ENCODE measurements around the gene TMC4.

DNA sequence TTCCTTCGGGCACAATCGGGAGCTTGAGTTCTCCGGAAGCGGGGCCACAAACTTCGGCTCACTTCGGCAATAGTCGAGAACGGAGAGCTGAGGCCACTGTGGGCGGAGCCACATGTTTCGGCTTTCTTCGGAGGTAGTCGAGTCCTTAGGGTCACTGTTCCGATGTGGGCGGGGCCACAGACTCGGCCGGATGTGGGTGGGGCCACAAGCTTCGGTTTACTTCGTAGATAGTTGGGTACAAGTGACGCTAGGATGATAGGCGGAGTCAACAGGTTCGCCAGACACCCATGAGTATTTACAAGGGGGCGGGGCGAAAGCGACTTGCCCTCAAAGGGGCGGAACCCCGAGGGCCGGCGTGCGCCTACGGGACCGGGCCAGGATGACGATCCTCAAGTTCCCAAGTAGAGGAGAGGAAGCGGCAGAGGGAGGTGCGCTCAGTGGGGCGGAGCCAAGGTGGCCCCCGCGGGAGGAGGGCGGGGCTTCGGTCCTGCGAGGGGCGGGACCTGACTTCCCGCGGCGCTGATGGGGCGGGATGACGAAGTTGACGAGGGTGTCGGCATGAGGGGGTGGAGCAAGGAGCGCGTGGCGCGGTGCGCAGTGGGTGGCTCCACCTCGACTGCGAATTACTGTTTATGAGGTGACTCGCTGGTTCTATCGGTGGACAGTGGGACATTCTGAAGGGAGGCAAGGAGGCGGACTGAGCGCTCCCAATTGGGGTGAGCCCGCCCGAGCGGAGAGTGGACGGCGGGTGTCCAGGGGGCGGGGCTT, 17.0 kb upstream of the TMC4 start:
- TF ChIP-seq SMC3 (conservative IDR thresholded peaks at IDR 0.05; ENCODE audit: poor library complexity) (no peak), POLR2AphosphoS5 (IDR thresholded peaks at IDR 0.05) (peak; percentile 80), TAF1 (IDR thresholded peaks at IDR 0.05; ENCODE audit: low read depth) (no peak), EP300 (conservative IDR thresholded peaks at IDR 0.05; ENCODE audit: poor library complexity, severe bottlenecking) (peak; percentile 82), RAD21 (conservative IDR thresholded peaks at IDR 0.05) (no peak)
- TF ChIP-seq, protein P1, sequence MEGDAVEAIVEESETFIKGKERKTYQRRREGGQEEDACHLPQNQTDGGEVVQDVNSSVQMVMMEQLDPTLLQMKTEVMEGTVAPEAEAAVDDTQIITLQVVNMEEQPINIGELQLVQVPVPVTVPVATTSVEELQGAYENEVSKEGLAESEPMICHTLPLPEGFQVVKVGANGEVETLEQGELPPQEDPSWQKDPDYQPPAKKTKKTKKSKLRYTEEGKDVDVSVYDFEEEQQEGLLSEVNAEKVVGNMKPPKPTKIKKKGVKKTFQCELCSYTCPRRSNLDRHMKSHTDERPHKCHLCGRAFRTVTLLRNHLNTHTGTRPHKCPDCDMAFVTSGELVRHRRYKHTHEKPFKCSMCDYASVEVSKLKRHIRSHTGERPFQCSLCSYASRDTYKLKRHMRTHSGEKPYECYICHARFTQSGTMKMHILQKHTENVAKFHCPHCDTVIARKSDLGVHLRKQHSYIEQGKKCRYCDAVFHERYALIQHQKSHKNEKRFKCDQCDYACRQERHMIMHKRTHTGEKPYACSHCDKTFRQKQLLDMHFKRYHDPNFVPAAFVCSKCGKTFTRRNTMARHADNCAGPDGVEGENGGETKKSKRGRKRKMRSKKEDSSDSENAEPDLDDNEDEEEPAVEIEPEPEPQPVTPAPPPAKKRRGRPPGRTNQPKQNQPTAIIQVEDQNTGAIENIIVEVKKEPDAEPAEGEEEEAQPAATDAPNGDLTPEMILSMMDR (IDR thresholded peaks at IDR 0.05; ENCODE audit: poor library complexity, severe bottlenecking): peak; percentile 13
- TF ChIP-seq, protein P2, sequence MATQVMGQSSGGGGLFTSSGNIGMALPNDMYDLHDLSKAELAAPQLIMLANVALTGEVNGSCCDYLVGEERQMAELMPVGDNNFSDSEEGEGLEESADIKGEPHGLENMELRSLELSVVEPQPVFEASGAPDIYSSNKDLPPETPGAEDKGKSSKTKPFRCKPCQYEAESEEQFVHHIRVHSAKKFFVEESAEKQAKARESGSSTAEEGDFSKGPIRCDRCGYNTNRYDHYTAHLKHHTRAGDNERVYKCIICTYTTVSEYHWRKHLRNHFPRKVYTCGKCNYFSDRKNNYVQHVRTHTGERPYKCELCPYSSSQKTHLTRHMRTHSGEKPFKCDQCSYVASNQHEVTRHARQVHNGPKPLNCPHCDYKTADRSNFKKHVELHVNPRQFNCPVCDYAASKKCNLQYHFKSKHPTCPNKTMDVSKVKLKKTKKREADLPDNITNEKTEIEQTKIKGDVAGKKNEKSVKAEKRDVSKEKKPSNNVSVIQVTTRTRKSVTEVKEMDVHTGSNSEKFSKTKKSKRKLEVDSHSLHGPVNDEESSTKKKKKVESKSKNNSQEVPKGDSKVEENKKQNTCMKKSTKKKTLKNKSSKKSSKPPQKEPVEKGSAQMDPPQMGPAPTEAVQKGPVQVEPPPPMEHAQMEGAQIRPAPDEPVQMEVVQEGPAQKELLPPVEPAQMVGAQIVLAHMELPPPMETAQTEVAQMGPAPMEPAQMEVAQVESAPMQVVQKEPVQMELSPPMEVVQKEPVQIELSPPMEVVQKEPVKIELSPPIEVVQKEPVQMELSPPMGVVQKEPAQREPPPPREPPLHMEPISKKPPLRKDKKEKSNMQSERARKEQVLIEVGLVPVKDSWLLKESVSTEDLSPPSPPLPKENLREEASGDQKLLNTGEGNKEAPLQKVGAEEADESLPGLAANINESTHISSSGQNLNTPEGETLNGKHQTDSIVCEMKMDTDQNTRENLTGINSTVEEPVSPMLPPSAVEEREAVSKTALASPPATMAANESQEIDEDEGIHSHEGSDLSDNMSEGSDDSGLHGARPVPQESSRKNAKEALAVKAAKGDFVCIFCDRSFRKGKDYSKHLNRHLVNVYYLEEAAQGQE (IDR thresholded peaks at IDR 0.05; ENCODE audit: borderline replicate concordance): no peak

Data from neural cell (in vitro differentiated cells).